ENCODE measurements around the gene SP8. TPM values are rescaled to one million over a fixed set of nuclear protein-coding genes. Genes with fewer than 3 reads are reported as not detected.

Gene SP8
- total RNA-seq, 1 donor from 2014 or later, result not detected

DNA sequence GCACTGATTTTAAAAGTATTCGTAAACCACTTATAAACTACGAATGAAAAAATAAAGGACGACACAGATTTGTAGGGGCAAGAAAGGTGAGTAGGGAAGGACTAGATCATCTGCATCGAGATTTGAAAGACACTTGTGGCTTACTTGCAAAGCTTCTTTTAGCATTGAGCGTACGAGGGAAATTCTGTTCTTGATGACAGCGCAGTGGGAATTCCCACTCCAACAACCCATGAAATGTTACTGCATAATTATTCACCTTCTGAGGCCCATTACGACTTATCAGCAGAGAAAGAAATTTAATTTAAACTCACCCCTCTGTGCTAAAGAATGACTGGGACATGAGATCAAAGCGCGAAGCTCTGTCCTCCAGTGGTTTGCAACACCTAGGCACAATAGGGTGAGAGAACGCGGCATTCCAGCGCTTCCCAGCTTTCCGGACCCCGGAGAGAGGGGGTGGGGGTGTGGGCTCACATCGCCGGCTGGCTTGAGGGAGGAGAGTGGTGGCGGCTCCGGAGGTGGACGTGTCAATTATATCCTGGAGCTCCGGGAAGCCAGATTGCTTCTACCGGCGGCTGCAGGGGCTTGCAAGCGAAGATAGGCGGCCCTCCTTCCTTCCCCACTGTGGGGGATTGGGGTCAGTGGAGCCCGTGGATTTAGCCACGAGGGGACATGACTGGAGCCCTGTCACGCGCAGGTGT is 10.3 kb downstream of the SP8 start:
- H3K36me3 ChIP-seq (ENCODE audit: control insufficient read depth, insufficient read depth, low read length), result no peaks in the 10 kb centered on the region
- DNase-seq (ENCODE audit: low read depth), result no peak
- H3K4me3 ChIP-seq (ENCODE audit: low read depth, low read length), result no peak overlapping the region
- TF ChIP-seq, protein P1, sequence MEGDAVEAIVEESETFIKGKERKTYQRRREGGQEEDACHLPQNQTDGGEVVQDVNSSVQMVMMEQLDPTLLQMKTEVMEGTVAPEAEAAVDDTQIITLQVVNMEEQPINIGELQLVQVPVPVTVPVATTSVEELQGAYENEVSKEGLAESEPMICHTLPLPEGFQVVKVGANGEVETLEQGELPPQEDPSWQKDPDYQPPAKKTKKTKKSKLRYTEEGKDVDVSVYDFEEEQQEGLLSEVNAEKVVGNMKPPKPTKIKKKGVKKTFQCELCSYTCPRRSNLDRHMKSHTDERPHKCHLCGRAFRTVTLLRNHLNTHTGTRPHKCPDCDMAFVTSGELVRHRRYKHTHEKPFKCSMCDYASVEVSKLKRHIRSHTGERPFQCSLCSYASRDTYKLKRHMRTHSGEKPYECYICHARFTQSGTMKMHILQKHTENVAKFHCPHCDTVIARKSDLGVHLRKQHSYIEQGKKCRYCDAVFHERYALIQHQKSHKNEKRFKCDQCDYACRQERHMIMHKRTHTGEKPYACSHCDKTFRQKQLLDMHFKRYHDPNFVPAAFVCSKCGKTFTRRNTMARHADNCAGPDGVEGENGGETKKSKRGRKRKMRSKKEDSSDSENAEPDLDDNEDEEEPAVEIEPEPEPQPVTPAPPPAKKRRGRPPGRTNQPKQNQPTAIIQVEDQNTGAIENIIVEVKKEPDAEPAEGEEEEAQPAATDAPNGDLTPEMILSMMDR (IDR thresholded peaks at IDR 0.05; ENCODE audit: insufficient read depth, low read length, poor library complexity, severe bottlenecking), result no peak
- peaks cover 47% of the 10 kb centered on the region for H3K27me3 ChIP-seq (ENCODE audit: control insufficient read depth, insufficient read depth, low read length)

DNA sequence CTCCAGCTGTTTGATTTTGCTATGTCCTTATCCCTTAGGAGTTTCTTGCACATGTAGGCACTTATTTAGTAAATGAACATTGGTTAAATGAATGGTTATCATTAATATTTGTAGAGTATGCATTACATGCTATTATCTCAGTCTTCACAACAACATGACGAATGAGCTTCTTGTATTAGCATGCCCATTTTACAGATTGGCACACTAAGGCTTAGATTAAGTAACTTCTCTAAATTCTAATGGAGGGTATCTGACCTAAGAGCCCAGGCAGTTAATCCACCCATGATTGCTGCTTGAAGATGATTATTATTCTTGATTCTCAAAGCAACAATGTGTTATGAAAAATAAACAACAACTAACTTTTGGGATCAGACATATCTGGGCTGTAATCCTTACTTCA is 32.7 kb downstream of the SP8 start:
- no peaks in the 10 kb centered on the region for H3K27me3 ChIP-seq (ENCODE audit: control insufficient read depth, insufficient read depth, low read length)
- no peak overlapping the region for H3K4me3 ChIP-seq (ENCODE audit: low read depth, low read length)
- TF ChIP-seq, protein P1 (IDR thresholded peaks at IDR 0.05; ENCODE audit: insufficient read depth, low read length, poor library complexity, severe bottlenecking), result no peak
- no peaks in the 10 kb centered on the region for H3K36me3 ChIP-seq (ENCODE audit: control insufficient read depth, insufficient read depth, low read length)
- DNase-seq (ENCODE audit: low read depth), result no peak

DNA sequence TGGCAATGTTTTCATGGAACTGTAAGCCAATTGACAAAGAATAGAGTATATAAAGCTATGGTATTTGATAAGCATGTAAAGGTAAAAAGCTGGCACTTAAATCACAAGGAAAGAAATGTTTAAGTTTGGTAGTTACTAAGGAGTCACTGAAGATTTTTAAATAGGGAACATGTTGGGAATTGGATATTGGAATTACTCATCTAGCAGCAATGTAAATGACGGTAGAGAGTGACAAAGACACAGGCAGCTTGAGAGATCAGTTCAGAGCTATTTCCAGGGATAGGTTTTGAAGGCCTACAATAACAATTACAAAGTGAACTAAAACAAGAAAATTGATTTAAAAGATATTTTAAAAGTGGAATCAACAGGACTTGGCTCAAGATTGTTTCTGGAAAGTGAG is 36.8 kb downstream of the SP8 start:
- H3K4me3 ChIP-seq (ENCODE audit: low read depth, low read length), result no peak overlapping the region
- H3K27me3 ChIP-seq (ENCODE audit: control insufficient read depth, insufficient read depth, low read length), result no peaks in the 10 kb centered on the region
- no peak for DNase-seq (ENCODE audit: low read depth)
- TF ChIP-seq, protein P1 (IDR thresholded peaks at IDR 0.05; ENCODE audit: insufficient read depth, low read length, poor library complexity, severe bottlenecking), result no peak
- no peaks in the 10 kb centered on the region for H3K36me3 ChIP-seq (ENCODE audit: control insufficient read depth, insufficient read depth, low read length)

DNA sequence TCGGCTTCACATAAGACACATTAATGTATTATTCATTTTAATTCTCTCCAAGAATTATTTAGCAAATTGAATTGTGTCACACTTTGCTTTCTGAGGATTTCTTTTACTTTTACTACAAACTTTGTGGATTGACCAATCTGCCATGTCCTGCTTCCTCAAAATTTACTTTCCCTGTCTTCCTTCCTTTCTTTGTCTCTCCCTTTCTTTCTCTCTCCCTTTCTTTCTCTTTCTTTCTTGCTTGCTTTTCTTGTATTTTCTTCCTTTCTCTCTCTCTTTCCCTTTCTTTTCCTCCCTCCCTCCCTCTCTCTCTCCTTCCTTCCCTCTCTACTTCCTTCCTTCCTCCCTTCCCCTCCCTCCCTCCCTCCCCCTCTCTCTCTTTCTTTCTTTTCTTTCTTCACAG is 37.8 kb downstream of the SP8 start:
- Histone ChIP-seq H3K36me3 (ENCODE audit: control insufficient read depth, insufficient read depth, low read length) (no peaks in the 10 kb centered on the region), H3K27me3 (ENCODE audit: control insufficient read depth, insufficient read depth, low read length) (no peaks in the 10 kb centered on the region), H3K4me3 (ENCODE audit: low read depth, low read length) (no peak overlapping the region)
- TF ChIP-seq, protein P1 (IDR thresholded peaks at IDR 0.05; ENCODE audit: insufficient read depth, low read length, poor library complexity, severe bottlenecking), result no peak
- DNase-seq (ENCODE audit: low read depth), result no peak

DNA sequence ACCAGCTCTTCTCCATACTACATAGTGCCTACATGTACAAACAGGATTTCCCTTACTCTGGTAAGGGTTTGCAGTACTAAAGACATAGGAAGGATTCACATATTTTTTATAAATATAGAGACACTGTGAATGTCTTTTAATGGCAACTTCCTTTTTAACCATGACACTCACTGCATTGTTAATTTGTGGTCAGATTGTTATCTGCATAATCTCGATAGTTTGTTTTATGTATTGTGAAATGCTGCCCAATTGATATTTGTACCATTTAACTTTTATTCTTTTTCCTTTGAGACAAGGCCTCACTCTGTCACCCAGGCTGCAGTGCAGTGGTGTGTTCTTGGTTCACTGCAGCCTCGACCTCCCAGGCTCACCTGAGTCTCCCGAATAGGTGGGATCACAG is 39.7 kb downstream of the SP8 start:
- Histone ChIP-seq H3K27me3 (ENCODE audit: control insufficient read depth, insufficient read depth, low read length) (no peaks in the 10 kb centered on the region), H3K4me3 (ENCODE audit: low read depth, low read length) (no peak overlapping the region), H3K36me3 (ENCODE audit: control insufficient read depth, insufficient read depth, low read length) (no peaks in the 10 kb centered on the region)
- DNase-seq (ENCODE audit: low read depth), result no peak
- TF ChIP-seq, protein P1 (IDR thresholded peaks at IDR 0.05; ENCODE audit: insufficient read depth, low read length, poor library complexity, severe bottlenecking), result no peak

DNA sequence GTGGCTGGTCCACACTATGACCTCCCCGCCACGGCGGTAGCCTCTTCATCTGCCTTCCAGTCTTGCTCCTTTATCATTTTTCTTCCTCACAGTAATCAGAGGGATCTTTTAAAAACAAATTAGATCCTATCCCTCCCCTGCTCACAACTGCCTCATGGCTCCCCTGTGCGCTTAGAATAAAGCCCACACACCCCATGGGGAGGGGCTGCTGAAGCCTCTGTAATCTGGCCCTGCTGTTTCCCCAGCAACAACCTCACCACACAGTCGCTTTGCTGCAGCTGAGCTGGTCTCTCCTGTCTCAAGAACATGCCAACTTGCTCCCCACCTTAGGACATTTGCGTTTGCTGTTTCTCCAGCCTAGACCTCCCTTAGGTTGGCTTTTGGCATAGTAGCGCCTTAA is 41.0 kb downstream of the SP8 start:
- H3K27me3 ChIP-seq (ENCODE audit: control insufficient read depth, insufficient read depth, low read length), result no peaks in the 10 kb centered on the region
- no peaks in the 10 kb centered on the region for H3K36me3 ChIP-seq (ENCODE audit: control insufficient read depth, insufficient read depth, low read length)
- TF ChIP-seq, protein P1 (IDR thresholded peaks at IDR 0.05; ENCODE audit: insufficient read depth, low read length, poor library complexity, severe bottlenecking), result no peak
- H3K4me3 ChIP-seq (ENCODE audit: low read depth, low read length), result no peak overlapping the region
- DNase-seq (ENCODE audit: low read depth), result no peak
